Smooth muscle cell of the pulmonary artery (primary cell): ENCODE data around the gene ZFR2. TPM values are rescaled to one million over a fixed set of nuclear protein-coding genes. Genes with fewer than 3 reads are reported as not detected.

Experiments
- total RNA-seq: library from RNA; depleted of rRNA; stranded (reverse); fragments of >200 nt; gene quantifications from 2 replicates; pipeline ENCODE4 v1.2.3, GENCODE V29; 2014

ZFR2 gene
- 0.07 TPM in 1 of 2 replicates, not detected in the other for total RNA-seq

DNA sequence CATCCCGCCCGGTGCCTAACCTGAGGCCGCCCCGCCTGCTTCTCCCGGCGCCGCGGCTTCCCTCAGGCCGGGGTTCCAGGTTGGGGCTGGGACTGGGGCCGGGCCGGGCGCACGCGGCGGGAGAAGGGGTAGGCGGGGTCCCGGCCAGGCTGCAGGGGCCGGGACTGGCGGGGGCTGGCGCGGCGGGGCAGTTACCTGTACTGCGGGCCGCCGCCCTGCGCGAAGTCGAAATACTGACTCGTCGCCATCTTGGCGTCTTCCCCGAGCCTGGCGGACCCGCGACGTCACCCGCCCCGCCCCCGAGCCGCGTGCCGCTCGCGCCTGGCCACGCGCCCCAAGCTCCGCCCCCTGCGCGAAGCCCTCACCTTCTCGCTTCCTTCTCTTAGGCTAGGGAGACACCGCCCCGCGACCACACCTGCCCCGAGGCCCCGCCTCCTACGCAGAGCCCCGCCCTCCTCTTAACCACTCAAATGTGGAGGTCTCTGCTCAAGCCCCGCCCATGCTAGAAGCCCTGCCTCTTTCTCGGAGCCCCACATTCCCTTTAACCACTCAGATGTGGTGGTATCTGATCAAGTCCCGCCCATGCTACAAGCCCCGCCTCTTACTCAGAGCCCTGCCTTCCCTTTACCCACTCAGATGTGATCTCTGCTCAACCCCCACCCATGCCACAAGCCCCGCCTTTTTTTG, at the start of gene ZFR2:
TSS of gene ZFR2 (minus strand) at position 269 of the 687 bp plus-strand sequence. CDS start at position 248, 21 bp downstream.

DNA sequence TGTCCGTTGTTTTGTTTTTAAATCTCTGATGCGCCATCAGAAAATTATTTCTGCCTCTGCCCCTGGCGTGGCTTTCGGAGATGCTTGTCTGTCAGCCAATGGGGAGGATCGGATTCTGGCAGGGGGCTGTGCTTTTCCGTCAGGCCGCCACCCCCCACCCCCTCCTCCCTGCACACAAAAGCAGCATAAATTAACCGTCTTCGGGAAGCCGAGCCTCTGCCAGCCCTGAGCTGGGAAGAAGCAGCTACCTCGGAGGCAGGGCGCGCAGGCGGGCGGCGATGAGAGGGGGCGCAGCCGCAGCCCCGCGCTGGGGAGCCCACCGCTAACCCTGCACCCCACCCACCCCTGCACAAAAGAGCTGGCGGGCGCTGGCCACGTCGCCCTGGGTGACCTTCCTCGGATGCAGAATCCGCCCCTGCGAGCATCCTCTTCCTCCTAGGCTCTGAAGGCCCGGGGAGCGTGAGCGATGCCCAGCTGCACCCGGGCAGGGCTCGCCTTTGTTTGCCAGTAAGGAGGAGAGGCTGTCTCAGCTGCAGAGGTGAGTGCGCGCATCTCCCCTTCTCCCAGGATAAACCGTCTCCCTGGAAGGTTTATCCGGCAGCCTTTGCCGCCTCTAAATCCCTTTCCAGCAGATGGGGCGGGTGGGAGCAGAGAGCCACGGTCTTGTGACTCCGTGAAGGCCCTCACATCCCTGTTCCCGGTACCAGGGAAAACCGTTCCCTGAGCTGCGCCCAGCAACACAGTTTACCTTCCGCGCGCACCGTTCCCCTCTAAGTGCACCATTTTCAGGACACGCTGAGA, 11.8 kb upstream of the ZFR2 start, which contains the start of gene ATCAY:
TSS of gene ATCAY (plus strand) at position 215 of the 801 bp plus-strand sequence. CDS start 5,083 bp downstream, outside the sequence.

DNA sequence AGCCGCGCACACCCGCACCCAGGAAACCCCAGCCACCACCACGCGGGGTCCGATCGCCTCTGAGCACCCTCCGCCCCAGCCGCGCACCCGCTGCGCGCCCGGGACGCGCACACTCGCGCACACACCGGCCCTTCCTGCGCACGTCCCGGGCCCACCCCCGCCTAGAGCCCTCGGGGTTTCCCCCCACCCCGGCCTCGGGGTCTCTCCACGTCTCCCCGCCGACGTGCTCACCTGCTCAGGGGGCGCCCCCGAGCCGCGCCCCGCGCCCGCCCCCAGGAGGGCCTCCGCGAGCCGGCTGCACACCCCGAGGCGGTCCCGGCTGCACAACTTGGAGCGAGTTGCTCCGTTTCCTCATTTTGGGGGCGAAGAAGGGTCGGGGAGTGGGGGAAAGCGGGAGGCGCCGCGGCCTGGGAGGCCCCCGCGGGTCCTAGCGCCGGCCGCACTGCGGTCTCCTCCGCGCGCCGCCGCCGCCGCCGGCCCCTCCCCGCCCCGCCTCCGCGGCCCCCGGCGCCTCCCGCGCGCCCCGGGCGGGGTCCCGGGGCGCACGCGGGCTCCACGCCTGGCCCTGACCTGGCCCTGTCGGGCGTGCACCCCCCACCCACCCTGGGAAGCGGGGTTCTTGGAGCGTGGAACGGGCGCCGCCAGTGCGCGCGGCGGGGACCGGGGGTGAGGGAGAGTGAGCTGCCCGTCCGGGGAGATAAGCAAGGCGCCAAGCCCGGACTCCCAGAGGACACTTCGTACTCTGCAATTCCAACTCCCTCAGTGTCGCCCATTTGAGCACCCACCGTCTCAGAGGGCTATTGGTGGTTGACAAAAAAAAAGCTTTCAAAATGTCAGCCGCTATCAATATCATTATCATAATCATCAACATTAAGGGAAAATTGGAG, 82.7 kb downstream of the ZFR2 start, which contains the start of gene MATK:
TSS of gene MATK (minus strand) at position 444 of the 887 bp plus-strand sequence. CDS start 1,246 bp downstream, outside the sequence.

DNA sequence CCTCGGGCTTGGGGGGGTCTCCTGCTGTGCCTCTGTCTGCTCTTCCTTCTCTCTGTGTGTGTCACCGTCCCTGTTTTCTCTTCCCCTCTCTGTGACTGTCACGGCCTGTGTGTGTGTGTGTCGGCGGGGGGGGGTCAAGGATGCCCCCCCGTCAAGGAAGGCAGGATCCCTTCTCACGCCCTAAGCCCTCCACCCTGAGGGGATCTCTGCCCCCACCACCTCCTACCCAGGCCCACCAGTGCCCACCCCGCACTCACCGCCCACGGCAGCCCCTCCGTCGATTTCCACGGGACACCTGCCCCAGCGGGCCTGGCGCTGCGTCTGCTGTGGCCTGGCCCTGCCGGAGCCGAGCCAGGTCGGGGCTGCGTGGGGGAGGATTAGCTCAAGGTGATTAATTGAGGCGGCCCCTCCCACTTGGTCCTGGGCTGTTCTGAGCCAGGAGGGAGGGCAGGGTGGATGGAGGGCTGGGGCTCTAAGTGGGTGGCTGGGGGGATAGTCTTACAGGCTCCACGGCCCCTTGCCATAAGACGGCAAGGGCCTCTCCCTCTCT, 96.9 kb downstream of the ZFR2 start, which contains the start of gene RAX2:
TSS of gene RAX2 (minus strand) at position 323 of the 550 bp plus-strand sequence. CDS start 486 bp downstream, outside the sequence.

DNA sequence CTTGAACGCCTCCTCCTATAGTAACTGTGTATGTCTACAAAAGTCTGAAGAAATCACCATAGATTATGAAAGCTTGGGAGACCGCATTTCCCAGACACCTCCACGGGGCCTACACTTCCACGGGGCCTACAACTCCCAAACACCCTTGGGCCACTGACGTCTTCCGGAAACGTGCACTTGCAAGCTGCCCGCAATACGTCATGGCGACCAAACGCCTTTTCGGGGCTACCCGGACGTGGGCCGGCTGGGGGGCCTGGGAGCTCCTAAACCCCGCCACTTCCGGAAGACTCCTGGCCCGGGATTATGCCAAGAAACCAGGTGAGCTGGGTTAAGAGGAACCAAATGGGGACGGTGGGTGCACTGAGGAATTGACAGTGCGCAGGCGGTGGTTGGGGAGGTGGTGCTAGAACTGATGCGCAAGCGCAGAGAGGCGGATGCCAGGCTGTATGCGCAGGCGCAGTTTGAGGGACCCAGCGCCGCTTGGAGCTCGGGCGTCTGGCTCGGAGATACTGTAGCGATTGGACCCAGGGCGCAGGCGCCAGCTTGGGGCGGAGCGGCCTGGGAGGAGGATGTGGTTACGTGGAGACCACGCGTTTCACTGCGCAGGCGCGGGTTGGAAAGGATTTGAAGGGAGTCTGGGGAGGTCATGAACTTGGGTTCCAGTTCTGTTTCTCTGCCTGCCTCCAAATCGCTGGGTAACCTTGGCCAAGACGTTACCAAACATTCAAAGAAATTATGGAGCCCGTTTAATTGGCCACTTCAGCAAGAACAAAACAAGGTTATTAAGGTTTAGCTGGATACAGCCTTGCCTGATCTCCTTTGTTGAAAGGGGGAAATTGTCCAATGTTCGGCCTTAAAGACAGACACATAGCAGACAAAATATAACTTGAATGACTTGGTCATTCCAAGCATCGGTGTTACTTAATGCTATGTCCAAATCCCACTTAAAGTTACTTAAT, 106.1 kb downstream of the ZFR2 start, which contains the start of gene MRPL54:
TSS of gene MRPL54 (plus strand) at position 182 of the 959 bp plus-strand sequence. CDS start at position 201, 19 bp downstream.

DNA sequence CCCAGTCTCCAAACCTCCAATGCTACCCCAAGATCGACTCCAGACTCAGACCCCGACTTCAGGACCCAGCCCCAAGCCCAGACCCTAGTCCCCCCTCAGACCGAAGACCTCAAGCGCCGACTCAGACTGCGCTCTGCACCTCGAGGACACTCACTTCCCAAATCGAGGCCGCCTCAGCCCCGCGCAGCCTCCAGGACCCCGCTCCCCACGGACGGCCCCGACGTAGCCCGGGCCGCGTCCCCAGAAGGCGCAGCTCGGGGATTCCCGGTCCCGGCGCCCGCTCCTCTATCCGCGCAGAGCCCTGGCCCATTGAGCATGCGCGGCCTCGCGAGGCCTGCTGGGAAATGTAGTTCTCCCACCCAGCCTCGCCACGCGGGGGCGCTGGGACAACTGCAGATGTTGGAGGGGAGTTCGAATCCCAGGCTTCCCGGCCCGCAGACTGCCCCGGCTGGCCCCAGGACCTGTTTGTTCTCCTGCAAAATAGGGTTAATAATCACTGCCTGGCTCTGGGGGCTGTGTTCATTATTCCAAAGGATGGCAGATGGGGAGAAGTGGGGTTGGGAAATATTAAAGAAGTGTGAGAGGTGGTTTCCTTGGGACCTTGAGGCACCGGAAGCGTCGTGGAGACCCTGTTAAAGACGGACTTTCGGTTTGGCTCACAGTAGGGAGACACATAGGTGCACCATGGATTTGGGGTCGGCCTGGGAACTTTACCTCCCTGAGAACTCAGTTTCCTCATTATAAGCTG, 107.3 kb downstream of the ZFR2 start, which contains the start of gene APBA3:
TSS of gene APBA3 (minus strand) at position 311 of the 748 bp plus-strand sequence. CDS start 1,428 bp downstream, outside the sequence.

Other genes starting within 250 kb of the ZFR2 start
- 21.6 and 26.9 TPM in 2 replicates for gene CACTIN, start 242.2 kb downstream of the ZFR2 start, total RNA-seq
- gene PIP5K1C, start 168.6 kb downstream of the ZFR2 start, total RNA-seq, result 55.1 and 85.5 TPM in 2 replicates
- not detected in 2 replicates for gene TJP3, start 160.7 kb downstream of the ZFR2 start, total RNA-seq
- gene APBA3, start 107.3 kb downstream of the ZFR2 start, total RNA-seq, result 22.9 and 24.4 TPM in 2 replicates
- gene MRPL54, start 106.4 kb downstream of the ZFR2 start, total RNA-seq, result 15.7 and 21.1 TPM in 2 replicates
- gene RAX2, start 96.8 kb downstream of the ZFR2 start, total RNA-seq, result not detected in 2 replicates
- gene MATK, start 82.7 kb downstream of the ZFR2 start, total RNA-seq, result 0.13 TPM in 1 of 2 replicates, not detected in the other
- not detected in 2 replicates for gene ATCAY, start 11.6 kb upstream of the ZFR2 start, total RNA-seq
- not detected in 2 replicates for gene NMRK2, start 64.0 kb upstream of the ZFR2 start, total RNA-seq
- gene DAPK3, start 102.1 kb upstream of the ZFR2 start, total RNA-seq, result 109 and 139 TPM in 2 replicates
- 3,400 and 3,898 TPM in 2 replicates for gene EEF2, start 116.4 kb upstream of the ZFR2 start, total RNA-seq
- gene PIAS4, start 138.7 kb upstream of the ZFR2 start, total RNA-seq, result 18.6 and 28.7 TPM in 2 replicates
- 28.2 and 36.9 TPM in 2 replicates for gene ZBTB7A, start 197.9 kb upstream of the ZFR2 start, total RNA-seq